Chondrocyte (in vitro differentiated cells): ENCODE data around the gene USP40. TPM values are rescaled to one million over a fixed set of nuclear protein-coding genes. Genes with fewer than 3 reads are reported as not detected.

Experiments used
- DNase-seq: peaks from one replicate; pipeline ENCODE4 v3.0.0; 2021; ENCODE audit warnings: mixed read lengths, low spot score
- H3K27ac Mint-ChIP-seq: one replicate; pipeline ENCODE4 v1.8.0; 2021; ENCODE audit warnings: mild to moderate bottlenecking, moderate library complexity, mixed read lengths; ENCODE audit not compliant: unreplicated experiment
- H3K27me3 Mint-ChIP-seq: 2 replicates; pipeline ENCODE4 v1.8.0; 2021; ENCODE audit warnings: low read depth, mixed read lengths
- H3K36me3 Mint-ChIP-seq: 2 replicates; pipeline ENCODE4 v1.8.0; 2021; ENCODE audit warnings: low read depth, mixed read lengths
- H3K4me1 Mint-ChIP-seq: 2 replicates; pipeline ENCODE4 v1.8.0; 2021; ENCODE audit warnings: low read depth, mild to moderate bottlenecking, mixed read lengths
- H3K4me3 Mint-ChIP-seq: one replicate; pipeline ENCODE4 v1.8.0; 2021; ENCODE audit warnings: mild to moderate bottlenecking, moderate library complexity, mixed read lengths; ENCODE audit not compliant: unreplicated experiment
- H3K9me3 Mint-ChIP-seq: 2 replicates; pipeline ENCODE4 v1.8.0; 2021; ENCODE audit warnings: low read depth, mixed read lengths
- CTCF ChIP-seq: fragments of 200-600 bp; sonication (generic); IDR thresholded peaks from 2 replicates; pipeline ENCODE4 v1.5.0; 2021; ENCODE audit warnings: antibody characterized with exemption, mild to moderate bottlenecking, moderate library complexity
- total RNA-seq: library from RNA; stranded (reverse); gene quantifications from 3 replicates; pipeline ENCODE4 v1.2.1, GENCODE V29; 2021

USP40 gene
- total RNA-seq, 1 donor from 2014 or later, result 29.4 TPM

- TF ChIP-seq CTCF, result no peak
- no peaks in the 10 kb centered on the region for H3K9me3 Mint-ChIP-seq
- no peaks in the 10 kb centered on the region for H3K27me3 Mint-ChIP-seq
- peak; percentile 85 for DNase-seq
- peaks cover 33% of the 10 kb centered on the region for H3K36me3 Mint-ChIP-seq
- H3K4me3 Mint-ChIP-seq, result no peak overlapping the region
- H3K27ac Mint-ChIP-seq, result no peak overlapping the region
- peaks cover 14% of the 10 kb centered on the region for H3K4me1 Mint-ChIP-seq
Measured at GRCh38 chr2:233470011-233470687, 96.4 kb downstream of the USP40 start.

- Mint-ChIP-seq H3K36me3 (peaks cover 33% of the 10 kb centered on the region), H3K27ac (no peak overlapping the region), H3K9me3 (no peaks in the 10 kb centered on the region), H3K27me3 (no peaks in the 10 kb centered on the region), H3K4me1 (peaks cover 7% of the 10 kb centered on the region), H3K4me3 (no peak overlapping the region)
- DNase-seq, result peak; percentile 84
- no peak for TF ChIP-seq CTCF
Measured at GRCh38 chr2:233469261-233470010, 97.1 kb downstream of the USP40 start.

- H3K4me3 Mint-ChIP-seq, result no peak overlapping the region
- peaks cover 3% of the 10 kb centered on the region for H3K4me1 Mint-ChIP-seq
- no peaks in the 10 kb centered on the region for H3K27me3 Mint-ChIP-seq
- no peak overlapping the region for H3K27ac Mint-ChIP-seq
- DNase-seq, result peak; percentile 72
- no peaks in the 10 kb centered on the region for H3K9me3 Mint-ChIP-seq
- TF ChIP-seq CTCF, result no peak
- H3K36me3 Mint-ChIP-seq, result peaks cover 38% of the 10 kb centered on the region
Measured at GRCh38 chr2:233468741-233469110, 97.9 kb downstream of the USP40 start.

GRCh38 chr2:233468047-233468740 is 98.4 kb downstream of the USP40 start:
- no peak overlapping the region for H3K4me3 Mint-ChIP-seq
- no peak overlapping the region for H3K27ac Mint-ChIP-seq
- peaks cover 40% of the 10 kb centered on the region for H3K36me3 Mint-ChIP-seq
- H3K27me3 Mint-ChIP-seq, result no peaks in the 10 kb centered on the region
- H3K9me3 Mint-ChIP-seq, result no peaks in the 10 kb centered on the region
- peak; percentile 80 for DNase-seq
- peaks cover 3% of the 10 kb centered on the region for H3K4me1 Mint-ChIP-seq
- no peak for TF ChIP-seq CTCF

- Mint-ChIP-seq H3K4me3 (no peak overlapping the region), H3K4me1 (peaks cover 3% of the 10 kb centered on the region), H3K9me3 (no peaks in the 10 kb centered on the region), H3K36me3 (peaks cover 36% of the 10 kb centered on the region), H3K27me3 (no peaks in the 10 kb centered on the region), H3K27ac (no peak overlapping the region)
- TF ChIP-seq CTCF, result no peak
- peak; percentile 65 for DNase-seq
Measured at GRCh38 chr2:233466991-233467603, 99.5 kb downstream of the USP40 start.
